HepG2 (cell line): ENCODE measurements around the gene RUFY2. TPM values are rescaled to one million over a fixed set of nuclear protein-coding genes. Genes with fewer than 3 reads are reported as not detected.
A peak's percentile ranks its signal among the peaks of the same experiment; 100 is the strongest.

Experiments
- ATAC-seq: fragments of 200-7000 bp; cut with Tn5 transposase; 3 replicates; pipeline ENCODE4 v1.9.1; 2020; ENCODE audit warnings: mild to moderate bottlenecking, moderate library complexity
- BruUV-seq: library from RNA; stranded (reverse); fragments of 400-500 nt; replicated peaks from 2 replicates; lab custom pipeline; 2021; lab: Mats Ljungman, UMichigan
- CTCF ChIA-PET: fragments of 300-600 bp; formaldehyde crosslinking; extraction: SDS; loops from one replicate; lab custom pipeline; 2021; ENCODE audit warnings: low total read pairs, inconsistent platforms, low intra/inter-chr PET ratio; lab: Yijun Ruan, JAX
- POLR2A ChIA-PET: fragments of 350-600 bp; sonication (Branson Sonifier 250); formaldehyde crosslinking; loops from one replicate; lab custom pipeline; 2020; ENCODE audit warnings: antibody characterized with exemption, inconsistent platforms; lab: Yijun Ruan, JAX
- DNase-seq: peaks from one replicate; pipeline ENCODE4 v3.0.0-alpha.2; 2015; ENCODE audit warnings: low spot score
- FAIRE-seq: peaks from 3 replicates; lab custom pipeline; 2011; peaks lifted over from hg19 to GRCh38; lab: Jason Lieb, UNC
- H2AFZ ChIP-seq: one replicate; pipeline ENCODE4 v1.6.1; 2011; ENCODE audit warnings: low read length, inconsistent platforms
- H3K27ac ChIP-seq: fragments of 300-600 bp; 3 replicates; pipeline ENCODE4 v1.8.0; 2011; ENCODE audit warnings: mixed run types, mild to moderate bottlenecking, mixed read lengths, low read length, inconsistent platforms; ENCODE audit not compliant: insufficient read depth; ENCODE audit errors: extremely low read length
- H3K27me3 ChIP-seq, 2 experiments: fragments of 200-600 bp in 1 of 2; 2 replicates in 1 of 2; 3 replicates in 1 of 2; pipeline versions ENCODE4 v1.6.0 to v1.8.0; 2011; ENCODE audit warnings: low read length in 2 of 2, mild to moderate bottlenecking in 2 of 2, moderate library complexity in 2 of 2, inconsistent platforms in 1 of 2; ENCODE audit not compliant: insufficient read depth in 2 of 2, control insufficient read depth in 1 of 2
- H3K36me3 ChIP-seq, 2 experiments: fragments of 200-600 bp in 1 of 2; replicated peaks in 1 of 2; 2 replicates in 1 of 2; 3 replicates in 1 of 2; pipeline versions ENCODE4 v1.5.1 to v1.8.0; 2011; ENCODE audit warnings: low read length in 2 of 2, inconsistent platforms in 1 of 2; ENCODE audit not compliant: insufficient read depth in 2 of 2, control insufficient read depth in 1 of 2
- H3K4me1 ChIP-seq: 2 replicates; pipeline ENCODE4 v1.5.1; 2012; ENCODE audit warnings: low read length, inconsistent platforms; ENCODE audit not compliant: insufficient read depth
- H3K4me2 ChIP-seq: 2 replicates; pipeline ENCODE4 v1.6.0; 2011; ENCODE audit warnings: low read depth, low read length, inconsistent platforms
- H3K4me3 ChIP-seq, 3 experiments: fragments of 200-600 bp in 1 of 3; sonication (generic), shearing (Covaris generic) in 1 of 3; replicated peaks in 1 of 3; 2 replicates each; pipeline ENCODE4 v1.5.1; 2011 to 2016; ENCODE audit warnings: low read length in 3 of 3, inconsistent platforms in 2 of 3, low read depth in 2 of 3, mild to moderate bottlenecking in 2 of 3, control low read depth in 1 of 3, mixed read lengths in 1 of 3; ENCODE audit not compliant: insufficient read depth in 1 of 3
- H3K79me2 ChIP-seq: one replicate; pipeline ENCODE4 v1.6.1; 2011; ENCODE audit warnings: low read length, inconsistent platforms; ENCODE audit not compliant: insufficient read depth
- H3K9ac ChIP-seq: 2 replicates; pipeline ENCODE4 v1.6.0; 2011; ENCODE audit warnings: mild to moderate bottlenecking, low read depth, low read length, inconsistent platforms; ENCODE audit not compliant: insufficient read depth
- H3K9me3 ChIP-seq: 2 replicates; pipeline ENCODE4 v1.5.1; 2012; ENCODE audit warnings: mild to moderate bottlenecking, low read length
- H4K20me1 ChIP-seq: 2 replicates; pipeline ENCODE4 v1.6.0; 2011; ENCODE audit warnings: inconsistent platforms, mild to moderate bottlenecking, low read length, moderate library complexity; ENCODE audit not compliant: insufficient read depth
- ATRX ChIP-seq: sonication (generic); formaldehyde crosslinking; IDR thresholded peaks from 2 replicates; pipeline ENCODE4 v1.4.0; 2020; ENCODE audit warnings: missing genetic modification reagents, borderline replicate concordance
- DNMT1 ChIP-seq: sonication (generic); formaldehyde crosslinking; IDR thresholded peaks from 2 replicates; pipeline ENCODE4 v1.5.1; 2020; ENCODE audit warnings: mild to moderate bottlenecking, missing genetic modification reagents
- KDM1A ChIP-seq: IDR thresholded peaks from 2 replicates; pipeline ENCODE4 v1.6.1; 2016; ENCODE audit warnings: missing compliant biosample characterization
- NCOA1 ChIP-seq: sonication (generic); formaldehyde crosslinking; IDR thresholded peaks from 2 replicates; pipeline ENCODE4 v1.9.0; 2021; ENCODE audit warnings: missing genetic modification reagents
- NFYB ChIP-seq: sonication (generic); formaldehyde crosslinking; IDR thresholded peaks from 2 replicates; pipeline ENCODE4 v1.4.0; 2020; ENCODE audit warnings: missing genetic modification reagents
- PLRG1 ChIP-seq: fragments of 450-650 bp; conservative IDR thresholded peaks from 2 replicates; pipeline ENCODE4 v1.6.1; 2016
- POLR2G ChIP-seq: fragments of 200-400 bp; formaldehyde crosslinking; IDR thresholded peaks from 2 replicates; pipeline ENCODE4 v1.6.1; 2018; ENCODE audit warnings: mild to moderate bottlenecking, low read depth, low read length, moderate library complexity
- RARA ChIP-seq: IDR thresholded peaks from 2 replicates; pipeline ENCODE4 v1.6.1; 2016; ENCODE audit warnings: missing genetic modification reagents, missing compliant biosample characterization
- SMARCC2 ChIP-seq: fragments of 450-650 bp; IDR thresholded peaks from 2 replicates; pipeline ENCODE4 v1.6.1; 2017; ENCODE audit warnings: antibody characterized with exemption, mild to moderate bottlenecking
- ZBTB39 ChIP-seq: sonication (generic); formaldehyde crosslinking; IDR thresholded peaks from 2 replicates; pipeline ENCODE4 v1.5.0; 2020; ENCODE audit warnings: missing genetic modification reagents
- ZNF296 ChIP-seq: sonication (generic); formaldehyde crosslinking; conservative IDR thresholded peaks from 2 replicates; pipeline ENCODE4 v1.5.0; 2020; ENCODE audit warnings: mild to moderate bottlenecking, missing genetic modification reagents
- ZNF530 ChIP-seq: sonication (generic); formaldehyde crosslinking; IDR thresholded peaks from 2 replicates; pipeline ENCODE4 v1.5.0; 2020; ENCODE audit warnings: low read depth, mild to moderate bottlenecking, missing genetic modification reagents
- ZNF672 ChIP-seq: sonication (generic); formaldehyde crosslinking; IDR thresholded peaks from 2 replicates; pipeline ENCODE4 v1.8.1; 2022; ENCODE audit warnings: missing genetic modification reagents
- ZNF704 ChIP-seq: sonication (generic); formaldehyde crosslinking; IDR thresholded peaks from 2 replicates; pipeline ENCODE4 v1.8.1; 2023; ENCODE audit warnings: mild to moderate bottlenecking, inconsistent platforms, moderate library complexity, missing genetic modification reagents, borderline replicate concordance
- ZNF781 ChIP-seq: sonication (generic); formaldehyde crosslinking; IDR thresholded peaks from 2 replicates; pipeline ENCODE4 v1.5.1; 2020; ENCODE audit warnings: borderline replicate concordance, mild to moderate bottlenecking, missing genetic modification reagents; ENCODE audit errors: not compliant biosample characterization
- ZSCAN22 ChIP-seq: sonication (generic); formaldehyde crosslinking; IDR thresholded peaks from 2 replicates; pipeline ENCODE4 v1.4.0; 2020; ENCODE audit warnings: mild to moderate bottlenecking, missing genetic modification reagents
- WGBS: methylation state at CpG from one replicate; pipeline ENCODE4 v1.1.6; 2017; ENCODE audit warnings: low lambda C conversion rate; 5-methylcytosine and 5-hydroxymethylcytosine counted together
- in situ Hi-C: cut with HindIII; loops from 2 replicates; pipeline ENCODE4 v1.10.0; 2017; ENCODE audit warnings: low pct_unique_long_range_greater_than_20kb; ENCODE audit not compliant: extremely low pct_ligation_motif_present
- intact Hi-C: fragments of 100-400 bp; cut with micrococcal nuclease; formaldehyde crosslinking; loops from one replicate; pipeline ENCODE4 v1.10.0; 2022; ENCODE audit not compliant: unreplicated experiment
- polyA plus RNA-seq, 8 experiments: library from polyadenylated mRNA; depleted of rRNA in 3 of 8; stranded (reverse) in 7 of 8; unstranded in 1 of 8; fragments of >200 nt; fragmentation: Illumina TruSeq in 4 of 8; extraction: Trizol in 4 of 8; gene quantifications; 2 replicates each; pipeline versions ENCODE4 v1.2.1 to v1.2.3, GENCODE V29; 2011 to 2016; ENCODE audit warnings: low read depth in 4 of 8, missing spikeins in 1 of 8, mixed read lengths in 1 of 8; ENCODE audit not compliant: insufficient read depth in 1 of 8
- total RNA-seq, 5 experiments: library from RNA; depleted of rRNA; stranded (reverse); fragments of >200 nt; fragmentation: Illumina TruSeq; extraction: Trizol; gene quantifications; 2 replicates each; pipeline ENCODE4 v1.2.3, GENCODE V29; 2016; ENCODE audit warnings: low read depth in 1 of 5

RUFY2 gene
- total and polyA plus RNA-seq, 2 of the 13 experiments (the other 11 are each of a cell fraction or from before 2014, with no cell fraction given): 10.1 to 16.1 TPM

GRCh38 chr10:68364101-68364886 lies 42.8 kb downstream of the RUFY2 start:
- peak; percentile 32 for FAIRE-seq
- no peaks in the 10 kb centered on the region for H4K20me1 ChIP-seq
- no peak for ATAC-seq
- no peak for TF ChIP-seq NCOA1 (CRISPR knock-in tag)
- TF ChIP-seq ZNF704 (CRISPR knock-in tag): no peak
- no peak for TF ChIP-seq RARA
- ChIA-PET POLR2A (no interaction called here), CTCF (no interaction called here)
- intact Hi-C loops: no loop called here
- BruUV-seq: no TSS peak
- 90% methylated on average over 3 of the region's 3 CpGs for WGBS
- no peaks in the 10 kb centered on the region for H3K9me3 ChIP-seq
- no peak overlapping the region for H3K4me2 ChIP-seq
- peaks cover 4 to 22% of the 10 kb centered on the region in 2 experiments; a peak in 3 of 5 replicates for H3K36me3 ChIP-seq
- no peak overlapping the region for H3K9ac ChIP-seq
- H3K27ac ChIP-seq: no peak overlapping the region
- in situ Hi-C loops: no loop called here
- peaks cover 4% of the 10 kb centered on the region; the same call in 1 of the 2 replicates for H3K4me1 ChIP-seq
- no peaks in the 10 kb centered on the region for H3K79me2 ChIP-seq
- H2AFZ ChIP-seq: no peak overlapping the region
- DNase-seq: no peak
- H3K27me3 ChIP-seq: no peaks in the 10 kb centered on the region
- no peak overlapping the region for H3K4me3 ChIP-seq

GRCh38 chr10:68362590-68362989 lies 44.5 kb downstream of the RUFY2 start:
- DNase-seq (no peak), ATAC-seq (no peak), FAIRE-seq (no peak)
- BruUV-seq: no TSS peak
- H3K79me2 ChIP-seq: no peaks in the 10 kb centered on the region
- no peaks in the 10 kb centered on the region for H3K27me3 ChIP-seq
- H3K4me2 ChIP-seq: no peak overlapping the region
- H3K9me3 ChIP-seq: no peaks in the 10 kb centered on the region
- H3K27ac ChIP-seq: no peak overlapping the region
- no peak overlapping the region for H3K4me3 ChIP-seq
- WGBS: 98% methylated on average over 3 of the region's 3 CpGs
- ChIA-PET POLR2A (no interaction called here), CTCF (no interaction called here)
- no peak overlapping the region for H3K9ac ChIP-seq
- in situ Hi-C loops (no loop called here), intact Hi-C loops (no loop called here)
- TF ChIP-seq ZBTB39 (CRISPR knock-in tag): no peak
- TF ChIP-seq SMARCC2: no peak
- TF ChIP-seq ZNF781 (CRISPR knock-in tag): no peak
- no peak for TF ChIP-seq ZSCAN22 (CRISPR knock-in tag)
- TF ChIP-seq RARA: no peak
- no peak for TF ChIP-seq ZNF672
- TF ChIP-seq KDM1A (CRISPR knock-in tag): no peak
- no peak for TF ChIP-seq ZNF530 (CRISPR knock-in tag)
- no peak for TF ChIP-seq PLRG1
- TF ChIP-seq DNMT1: no peak
- TF ChIP-seq ATRX (CRISPR knock-in tag): no peak
- TF ChIP-seq POLR2G: no peak
- TF ChIP-seq ZNF296 (CRISPR knock-in tag): no peak
- TF ChIP-seq NFYB: no peak
- H3K36me3 ChIP-seq: peaks cover 4 to 25% of the 10 kb centered on the region in 2 experiments; a peak in 3 of 5 replicates
- H2AFZ ChIP-seq: no peak overlapping the region
- H4K20me1 ChIP-seq: no peaks in the 10 kb centered on the region
- peaks cover 4% of the 10 kb centered on the region; the same call in 1 of the 2 replicates for H3K4me1 ChIP-seq
